Ishikawa (cell line): ENCODE measurements around the gene SSTR3.

Experiments used
- EP300 ChIP-seq: IDR thresholded peaks from 2 replicates; pipeline ENCODE4 v1.6.1; 2012; ENCODE audit warnings: borderline replicate concordance
- FOXM1 ChIP-seq: IDR thresholded peaks from 2 replicates; pipeline ENCODE4 v1.6.1; 2012; ENCODE audit warnings: low read depth, borderline replicate concordance
- MAX ChIP-seq: IDR thresholded peaks from 2 replicates; pipeline ENCODE4 v1.6.1; 2012
- RAD21 ChIP-seq: IDR thresholded peaks from 2 replicates; pipeline ENCODE4 v1.6.1; 2012; ENCODE audit warnings: low read depth
- TAF1 ChIP-seq: IDR thresholded peaks from 2 replicates; pipeline ENCODE4 v1.6.1; 2012; ENCODE audit warnings: low read depth, mild to moderate bottlenecking
- TEAD4 ChIP-seq: IDR thresholded peaks from 2 replicates; pipeline ENCODE4 v1.6.1; 2012
- USF1 ChIP-seq: IDR thresholded peaks from 2 replicates; pipeline ENCODE4 v1.6.1; 2012
- YY1 ChIP-seq: IDR thresholded peaks from 2 replicates; pipeline ENCODE4 v1.6.1; 2012; ENCODE audit warnings: low read depth
- TF ChIP-seq, protein P1 (sequence below): IDR thresholded peaks from 2 replicates; pipeline ENCODE4 v1.6.1; 2012; ENCODE audit warnings: low read depth, mild to moderate bottlenecking

DNA sequence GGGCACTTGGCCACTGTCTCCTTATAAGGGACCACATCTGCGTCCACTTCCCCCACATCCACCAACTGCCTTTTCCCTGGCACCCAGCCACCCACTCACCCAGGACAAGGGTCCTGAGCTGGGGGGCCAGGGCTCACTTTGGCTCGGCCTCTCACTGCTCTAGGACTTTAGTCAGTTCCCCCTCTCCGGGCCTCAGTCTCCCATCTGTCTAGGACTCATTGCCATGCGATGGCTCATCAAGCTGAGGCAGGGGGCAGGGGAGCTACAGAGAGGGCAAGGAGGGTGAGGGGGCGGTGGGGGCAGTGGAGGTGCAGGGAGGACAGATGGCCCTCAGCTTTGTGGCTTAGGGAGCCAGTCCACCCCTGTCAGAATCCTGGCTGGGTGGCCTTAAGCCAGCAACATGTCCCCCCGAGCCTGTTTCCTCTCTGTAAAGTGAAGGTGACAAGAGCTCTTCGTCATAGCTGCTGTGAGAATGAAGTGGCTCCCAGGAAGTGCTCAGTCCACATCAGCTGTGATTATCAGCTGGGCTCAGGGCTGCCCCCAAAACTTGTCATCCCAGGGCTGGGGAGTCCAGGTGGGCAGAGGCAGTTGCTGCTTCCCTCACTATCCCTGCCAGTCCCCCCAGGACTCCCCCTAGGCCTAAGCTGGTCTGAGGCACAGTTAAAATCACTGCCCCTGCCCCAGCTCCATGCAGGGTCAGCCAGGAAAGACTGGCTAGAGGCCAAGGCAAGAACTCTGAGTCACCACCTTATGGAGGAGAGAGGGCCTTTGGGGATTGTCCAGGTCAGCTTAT is 16.9 kb upstream of the SSTR3 start:
- no peak for TF ChIP-seq YY1
- TF ChIP-seq, protein P1, sequence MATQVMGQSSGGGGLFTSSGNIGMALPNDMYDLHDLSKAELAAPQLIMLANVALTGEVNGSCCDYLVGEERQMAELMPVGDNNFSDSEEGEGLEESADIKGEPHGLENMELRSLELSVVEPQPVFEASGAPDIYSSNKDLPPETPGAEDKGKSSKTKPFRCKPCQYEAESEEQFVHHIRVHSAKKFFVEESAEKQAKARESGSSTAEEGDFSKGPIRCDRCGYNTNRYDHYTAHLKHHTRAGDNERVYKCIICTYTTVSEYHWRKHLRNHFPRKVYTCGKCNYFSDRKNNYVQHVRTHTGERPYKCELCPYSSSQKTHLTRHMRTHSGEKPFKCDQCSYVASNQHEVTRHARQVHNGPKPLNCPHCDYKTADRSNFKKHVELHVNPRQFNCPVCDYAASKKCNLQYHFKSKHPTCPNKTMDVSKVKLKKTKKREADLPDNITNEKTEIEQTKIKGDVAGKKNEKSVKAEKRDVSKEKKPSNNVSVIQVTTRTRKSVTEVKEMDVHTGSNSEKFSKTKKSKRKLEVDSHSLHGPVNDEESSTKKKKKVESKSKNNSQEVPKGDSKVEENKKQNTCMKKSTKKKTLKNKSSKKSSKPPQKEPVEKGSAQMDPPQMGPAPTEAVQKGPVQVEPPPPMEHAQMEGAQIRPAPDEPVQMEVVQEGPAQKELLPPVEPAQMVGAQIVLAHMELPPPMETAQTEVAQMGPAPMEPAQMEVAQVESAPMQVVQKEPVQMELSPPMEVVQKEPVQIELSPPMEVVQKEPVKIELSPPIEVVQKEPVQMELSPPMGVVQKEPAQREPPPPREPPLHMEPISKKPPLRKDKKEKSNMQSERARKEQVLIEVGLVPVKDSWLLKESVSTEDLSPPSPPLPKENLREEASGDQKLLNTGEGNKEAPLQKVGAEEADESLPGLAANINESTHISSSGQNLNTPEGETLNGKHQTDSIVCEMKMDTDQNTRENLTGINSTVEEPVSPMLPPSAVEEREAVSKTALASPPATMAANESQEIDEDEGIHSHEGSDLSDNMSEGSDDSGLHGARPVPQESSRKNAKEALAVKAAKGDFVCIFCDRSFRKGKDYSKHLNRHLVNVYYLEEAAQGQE: no peak
- TF ChIP-seq EP300: no peak
- no peak for TF ChIP-seq MAX
- no peak for TF ChIP-seq RAD21
- TF ChIP-seq TAF1: no peak
- TF ChIP-seq TEAD4: no peak
- TF ChIP-seq USF1: no peak
- no peak for TF ChIP-seq FOXM1
